Naive thymus-derived CD4-positive, alpha-beta T cell (primary cell): ENCODE results near the gene NXPE4. TPM values are rescaled to one million over a fixed set of nuclear protein-coding genes. Genes with fewer than 3 reads are reported as not detected.
"Not testable (repeated sequence)": the region's sequence is repeated elsewhere in the genome, so short reads cannot be mapped to it uniquely, and the experiment has no call there.

Experiments
- ATAC-seq: fragments of 150-1000 bp; cut with Tn5 transposase; 2 replicates; pipeline ENCODE4 v1.10.0; 2021; ENCODE audit warnings: mild to moderate bottlenecking, moderate library complexity
- CTCF ChIA-PET: fragments of 350-600 bp; sonication (Branson Sonifier 250); formaldehyde crosslinking; loops from one replicate; lab custom pipeline; 2021; ENCODE audit warnings: antibody characterized with exemption; lab: Charles Lee
- POLR2A ChIA-PET: fragments of 350-600 bp; sonication (Branson Sonifier 250); formaldehyde crosslinking; loops from one replicate; lab custom pipeline; 2021; ENCODE audit warnings: antibody characterized with exemption, inconsistent platforms; lab: Charles Lee
- DNase-seq, 9 donors: peaks; one replicate each; pipeline versions ENCODE4 v3.0.0 to v3.0.0-alpha.2; 2020 to 2022; ENCODE audit warnings: mixed read lengths in 1 of 9
- H3K27ac ChIP-seq: one replicate; pipeline ENCODE4 v1.7.0; 2013; ENCODE audit warnings: mild to moderate bottlenecking, low read depth, low read length, moderate library complexity
- H3K27me3 ChIP-seq, 2 donors: one replicate each; pipeline ENCODE4 v1.7.0; 2013; ENCODE audit warnings: low read length in 2 of 2, mild to moderate bottlenecking in 2 of 2, moderate library complexity in 2 of 2; ENCODE audit not compliant: control insufficient read depth in 2 of 2, insufficient read depth in 2 of 2
- H3K36me3 ChIP-seq, 3 experiments: 1 replicate in 2 of 3; 2 replicates in 1 of 3; pipeline ENCODE4 v1.7.0; 2013; ENCODE audit warnings: low read length in 3 of 3, mild to moderate bottlenecking in 3 of 3, moderate library complexity in 1 of 3; ENCODE audit not compliant: insufficient read depth in 3 of 3, control insufficient read depth in 2 of 3
- H3K4me1 ChIP-seq, 2 donors: one replicate each; pipeline ENCODE4 v1.7.0; 2013; ENCODE audit warnings: low read length in 2 of 2, mild to moderate bottlenecking in 2 of 2, moderate library complexity in 1 of 2; ENCODE audit not compliant: control insufficient read depth in 2 of 2, insufficient read depth in 2 of 2
- H3K4me3 ChIP-seq: 2 replicates; pipeline ENCODE4 v1.7.0; 2013; ENCODE audit warnings: mild to moderate bottlenecking, low read length
- H3K9me3 ChIP-seq, 3 experiments: 1 replicate in 2 of 3; 2 replicates in 1 of 3; pipeline ENCODE4 v1.7.0; 2013; ENCODE audit warnings: low read length in 3 of 3; ENCODE audit not compliant: control insufficient read depth in 2 of 3
- H3K27ac Mint-ChIP-seq, 9 donors: one replicate each; pipeline ENCODE4 v1.8.0; 2020 to 2022; ENCODE audit warnings: mixed read lengths in 9 of 9, mild to moderate bottlenecking in 8 of 9, moderate library complexity in 5 of 9, inconsistent platforms in 2 of 9
- H3K27me3 Mint-ChIP-seq, 5 donors: one replicate each; pipeline ENCODE4 v1.8.0; 2021 to 2022; ENCODE audit warnings: mixed read lengths in 5 of 5, mild to moderate bottlenecking in 1 of 5
- H3K36me3 Mint-ChIP-seq, 5 donors: one replicate each; pipeline ENCODE4 v1.8.0; 2020 to 2022; ENCODE audit warnings: mixed read lengths in 5 of 5, mild to moderate bottlenecking in 3 of 5, inconsistent platforms in 1 of 5
- H3K4me1 Mint-ChIP-seq, 7 donors: one replicate each; pipeline ENCODE4 v1.8.0; 2020 to 2022; ENCODE audit warnings: mixed read lengths in 7 of 7, mild to moderate bottlenecking in 3 of 7, inconsistent platforms in 1 of 7
- H3K4me3 Mint-ChIP-seq, 10 donors: one replicate each; pipeline ENCODE4 v1.8.0; 2020 to 2022; ENCODE audit warnings: mild to moderate bottlenecking in 10 of 10, mixed read lengths in 10 of 10, moderate library complexity in 6 of 10, inconsistent platforms in 2 of 10
- H3K9me3 Mint-ChIP-seq, 11 donors: one replicate each; pipeline ENCODE4 v1.8.0; 2020 to 2022; ENCODE audit warnings: mixed read lengths in 11 of 11, mild to moderate bottlenecking in 4 of 11, inconsistent platforms in 1 of 11, moderate library complexity in 1 of 11
- intact Hi-C, 2 donors: fragments of 100-400 bp; cut with micrococcal nuclease; formaldehyde crosslinking; loops; one replicate each; pipeline ENCODE4 v1.15.1; 2023
- polyA plus RNA-seq, 2 donors: library from polyadenylated mRNA; unstranded; fragments of 300-500 nt; fragmentation: Illumina TruSeq; gene quantifications; one replicate each; pipeline ENCODE4 v1.2.3, GENCODE V29; 2021
- total RNA-seq, 6 experiments: library from RNA in 5 of 6; stranded (reverse) in 5 of 6; gene quantifications; 1 replicate in 5 of 6; 2 replicates in 1 of 6; pipeline ENCODE4 v1.2.3 and lab custom pipeline; 2021 to 2026

Gene NXPE4
- total and polyA plus RNA-seq, 7 experiments from 2014 or later = not detected

GRCh38 chr11:114616516-114616915 is 20.9 kb upstream of the NXPE4 start:
- H3K36me3 Mint-ChIP-seq = peaks cover 0 to 1% (median 0%) of the 10 kb centered on the region in 5 donors
- Histone ChIP-seq H3K4me1 (no peaks in the 10 kb centered on the region), H3K9me3 (peaks cover 0 to 2% (median 0%) of the 10 kb centered on the region in 3 experiments), H3K27me3 (no peaks in the 10 kb centered on the region), H3K36me3 (no peaks in the 10 kb centered on the region), H3K4me3 (no peak overlapping the region), H3K27ac (no peak overlapping the region)
- intact Hi-C loops = no loop called here
- H3K4me1 Mint-ChIP-seq = no peaks in the 10 kb centered on the region
- no peaks in the 10 kb centered on the region for H3K27me3 Mint-ChIP-seq
- no peak overlapping the region for H3K4me3 Mint-ChIP-seq
- H3K27ac Mint-ChIP-seq = no peak overlapping the region
- no peak for DNase-seq
- peaks cover 0 to 21% (median 0%) of the 10 kb centered on the region in 11 donors for H3K9me3 Mint-ChIP-seq
- no peak for ATAC-seq
- POLR2A ChIA-PET = no interaction called here
- CTCF ChIA-PET = no interaction called here

DNA sequence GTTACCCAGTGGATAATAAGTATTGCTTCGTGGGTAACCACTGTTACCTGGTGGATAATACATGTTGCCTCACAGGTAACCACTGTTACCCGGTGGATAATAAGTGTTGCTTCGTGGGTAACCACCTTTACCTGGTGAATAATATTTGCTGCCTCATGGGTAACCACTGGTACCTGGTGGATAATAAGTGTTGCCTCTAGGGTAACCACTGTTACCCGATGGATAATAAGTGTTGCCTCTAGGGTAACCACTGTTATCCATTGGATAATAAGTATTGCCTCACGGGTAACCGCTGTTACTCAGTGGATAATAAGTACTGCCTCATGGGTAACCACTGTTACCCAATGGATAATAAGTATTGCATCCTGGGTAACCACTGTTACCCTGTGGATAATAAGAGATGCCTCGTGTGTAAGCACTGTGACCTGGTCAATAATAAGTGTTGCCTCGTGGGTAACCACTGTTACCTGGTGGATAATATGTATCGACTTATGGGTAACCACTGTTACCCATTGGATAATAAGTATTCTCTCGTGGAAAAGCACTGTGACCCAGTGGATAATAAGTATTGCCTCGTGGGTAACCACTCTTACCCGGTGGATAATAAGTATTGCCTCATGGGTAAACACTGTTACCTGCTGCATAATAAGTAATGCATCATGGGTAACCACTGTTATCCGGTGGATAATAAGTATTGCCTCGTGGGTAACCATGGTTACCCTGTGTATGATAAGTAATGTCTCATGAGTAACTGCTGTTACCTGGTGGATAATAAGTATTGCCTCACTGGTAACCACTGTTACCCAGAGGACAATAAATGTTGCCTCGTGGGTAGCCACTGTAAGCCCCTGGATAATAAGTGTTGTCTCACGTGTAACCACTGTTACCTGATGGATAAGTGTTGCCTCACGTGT is 20.1 kb upstream of the NXPE4 start:
- Histone ChIP-seq H3K4me3 (no peak overlapping the region), H3K27me3 (no peaks in the 10 kb centered on the region), H3K9me3 (peaks cover 0 to 2% (median 0%) of the 10 kb centered on the region in 3 experiments), H3K4me1 (no peaks in the 10 kb centered on the region), H3K27ac (no peak overlapping the region), H3K36me3 (no peaks in the 10 kb centered on the region)
- Mint-ChIP-seq H3K4me3 (no peak overlapping the region), H3K36me3 (peaks cover 0 to 1% (median 0%) of the 10 kb centered on the region in 5 donors), H3K27me3 (no peaks in the 10 kb centered on the region), H3K27ac (no peak overlapping the region), H3K9me3 (peaks cover 0 to 20% (median 0%) of the 10 kb centered on the region in 11 donors), H3K4me1 (no peaks in the 10 kb centered on the region)
- DNase-seq (no peak), ATAC-seq (no peak)
- ChIA-PET CTCF (no interaction called here), POLR2A (no interaction called here)
- intact Hi-C loops = no loop called here

DNA sequence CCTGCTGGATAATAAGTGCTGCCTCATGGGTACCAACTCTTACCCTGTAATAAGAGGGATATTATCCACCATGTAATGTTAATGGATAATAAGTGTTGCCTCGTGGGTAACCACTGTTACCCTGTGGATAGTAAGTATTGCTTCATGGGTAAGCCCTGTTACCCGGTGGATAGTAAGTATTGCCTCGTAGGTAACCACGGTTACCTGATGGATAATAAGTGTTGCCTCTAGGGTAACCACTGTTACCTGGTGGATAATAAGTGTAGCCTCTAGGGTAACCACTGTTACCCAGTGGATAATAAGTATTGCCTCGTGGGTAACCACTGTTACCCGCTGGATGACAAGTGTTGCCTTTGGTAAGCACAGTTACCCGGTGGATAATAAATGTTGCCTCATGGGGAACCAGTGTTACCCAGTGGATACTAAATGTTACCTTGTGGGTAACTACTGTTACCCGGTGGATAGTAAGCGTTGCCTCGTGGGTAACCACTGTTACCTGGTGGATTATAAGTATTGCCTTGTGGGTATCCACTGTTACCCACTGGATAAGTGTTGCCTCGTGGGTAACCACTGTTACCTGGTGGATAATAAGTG is 18.6 kb upstream of the NXPE4 start:
- Mint-ChIP-seq H3K36me3 (no peaks in the 10 kb centered on the region), H3K4me1 (no peaks in the 10 kb centered on the region), H3K27ac (no peak overlapping the region), H3K4me3 (no peak overlapping the region), H3K9me3 (peaks cover 0 to 13% (median 0%) of the 10 kb centered on the region in 11 donors), H3K27me3 (no peaks in the 10 kb centered on the region)
- ChIA-PET CTCF (no interaction called here), POLR2A (no interaction called here)
- H3K27ac ChIP-seq = no peak overlapping the region
- H3K27me3 ChIP-seq = no peaks in the 10 kb centered on the region
- H3K36me3 ChIP-seq = no peaks in the 10 kb centered on the region
- no peak for ATAC-seq
- intact Hi-C loops = no loop called here
- no peak for DNase-seq
- peaks cover 0 to 2% (median 0%) of the 10 kb centered on the region in 3 experiments for H3K9me3 ChIP-seq
- H3K4me3 ChIP-seq = no peak overlapping the region
- H3K4me1 ChIP-seq = no peaks in the 10 kb centered on the region

- H3K4me3 Mint-ChIP-seq, H3K27me3 Mint-ChIP-seq, H3K4me3 ChIP-seq, H3K27me3 ChIP-seq, H3K4me1 Mint-ChIP-seq, POLR2A ChIA-PET, H3K27ac ChIP-seq, H3K36me3 Mint-ChIP-seq, CTCF ChIA-PET, intact Hi-C loops, ATAC-seq, H3K36me3 ChIP-seq, H3K9me3 ChIP-seq, H3K27ac Mint-ChIP-seq, DNase-seq, H3K4me1 ChIP-seq: not testable (repeated sequence)
- peaks cover 0 to 13% (median 0%) of the 10 kb centered on the region in 11 donors for H3K9me3 Mint-ChIP-seq
These were observed 17.5 kb upstream of the NXPE4 start for GRCh38 chr11:114613094-114613493.

DNA sequence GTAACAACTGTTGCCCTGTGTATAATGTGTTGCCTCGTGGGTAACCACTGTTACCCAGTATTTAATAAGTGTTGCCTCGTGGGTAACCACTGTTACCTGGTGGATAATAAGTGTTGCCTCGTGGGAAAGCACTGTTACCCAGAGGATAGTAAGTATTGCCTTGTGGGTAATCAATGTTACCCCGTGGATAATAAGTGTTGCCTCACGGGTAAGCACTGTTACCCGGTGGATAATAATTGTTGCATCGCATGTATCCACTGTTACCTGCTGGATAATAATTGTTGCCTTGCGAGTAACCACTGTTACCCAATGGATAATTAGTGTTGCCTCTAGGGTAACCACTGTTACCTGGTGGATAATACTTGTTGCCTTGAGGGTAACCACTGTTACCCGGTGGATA is 17.1 kb upstream of the NXPE4 start:
- Histone ChIP-seq H3K4me3 (no peak overlapping the region), H3K27me3 (no peaks in the 10 kb centered on the region), H3K36me3 (no peaks in the 10 kb centered on the region), H3K4me1 (no peaks in the 10 kb centered on the region), H3K27ac (no peak overlapping the region), H3K9me3 (peaks cover 0 to 2% (median 0%) of the 10 kb centered on the region in 3 experiments)
- DNase-seq (no peak), ATAC-seq (no peak)
- Mint-ChIP-seq H3K4me1 (no peaks in the 10 kb centered on the region), H3K36me3 (no peaks in the 10 kb centered on the region), H3K27ac (no peak overlapping the region), H3K4me3 (no peak overlapping the region), H3K9me3 (peaks cover 0 to 13% (median 0%) of the 10 kb centered on the region in 11 donors), H3K27me3 (no peaks in the 10 kb centered on the region)
- CTCF ChIA-PET = no interaction called here
- intact Hi-C loops = no loop called here
- POLR2A ChIA-PET = no interaction called here

DNA sequence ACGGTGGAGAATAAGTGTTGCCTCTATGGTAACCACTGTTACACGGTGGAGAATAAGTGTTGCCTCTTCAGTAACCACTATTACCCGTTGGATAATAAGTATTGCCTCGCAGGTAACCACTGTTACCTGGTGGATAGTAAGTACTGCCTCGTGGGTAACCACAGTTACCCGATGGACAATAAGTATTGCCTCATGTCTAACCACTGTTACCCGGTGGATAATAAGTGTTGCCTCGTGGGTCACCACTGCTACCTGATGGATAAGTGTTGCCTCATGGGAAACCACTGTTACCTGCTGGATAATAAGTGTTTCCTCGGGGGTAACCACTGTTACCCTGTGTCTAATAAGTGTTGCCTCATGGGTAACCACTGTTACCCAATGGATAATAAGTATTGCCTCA is 16.6 kb upstream of the NXPE4 start:
- H3K9me3 Mint-ChIP-seq = peaks cover 0 to 15% (median 0%) of the 10 kb centered on the region in 11 donors
- H3K36me3 ChIP-seq, H3K36me3 Mint-ChIP-seq, H3K4me1 ChIP-seq, intact Hi-C loops, CTCF ChIA-PET, H3K27me3 ChIP-seq, H3K4me3 Mint-ChIP-seq, DNase-seq, H3K4me3 ChIP-seq, H3K4me1 Mint-ChIP-seq, H3K27me3 Mint-ChIP-seq, ATAC-seq, H3K27ac ChIP-seq, H3K9me3 ChIP-seq, POLR2A ChIA-PET, H3K27ac Mint-ChIP-seq: not testable (repeated sequence)
